Measurements from ENCODE around the gene CARM1.

Gene CARM1

GRCh38 chr19:10960314-10961072 lies 89.1 kb downstream of the CARM1 start, which contains the start of gene SMARCA4:
TSS of gene SMARCA4 (plus strand) at chr19:10961030. CDS start at chr19:10984152, 23,122 bp downstream.
- peak within 1 kb of the TSS; percentile 71 for H2AFZ ChIP-seq (ENCODE audit: low read length)
- DNase-seq, result peak; percentile 98
- H3K36me3 ChIP-seq (replicated peaks; ENCODE audit: insufficient read depth, low read length), result no peaks in the 10 kb centered on the region
- TF ChIP-seq EZH2 (optimal IDR thresholded peaks at IDR 0.05; ENCODE audit: low read depth, low read length) (no peak), CTCF (IDR thresholded peaks at IDR 0.05; ENCODE audit: low read length) (no peak), EZH2phosphoT487 (IDR thresholded peaks at IDR 0.05; ENCODE audit: low read length) (no peak)
- H3K4me2 ChIP-seq (ENCODE audit: low read depth, low read length), result peak within 1 kb of the TSS; percentile 72
- H3K9me2 ChIP-seq (replicated peaks; ENCODE audit: insufficient read depth, low read length), result no peaks in the 10 kb centered on the region
- H3K27me3 ChIP-seq (replicated peaks; ENCODE audit: insufficient read depth, low read length), result no peaks in the 10 kb centered on the region
- peak within 1 kb of the TSS; percentile 84 for H3K9ac ChIP-seq (ENCODE audit: low read length)
- H3F3A ChIP-seq (ENCODE audit: insufficient read depth, low read length), result peaks cover 24% of the 10 kb centered on the region
- peak within 1 kb of the TSS; percentile 86 for H3K4me3 ChIP-seq (ENCODE audit: low read length)
- peaks cover 48% of the 10 kb centered on the region for H3K79me2 ChIP-seq (ENCODE audit: low read length)
- H3K9me3 ChIP-seq (replicated peaks; ENCODE audit: insufficient read depth, low read length), result no peaks in the 10 kb centered on the region
- 0 out of 2 replicates have a peak, but pooled peaks cover 2% of the 10 kb centered on the region for H4K20me1 ChIP-seq (ENCODE audit: insufficient read depth, low read length)
- peaks cover 19% of the 10 kb centered on the region for H3K4me1 ChIP-seq (ENCODE audit: low read length)
- peak within 1 kb of the TSS; percentile 28; the same call in 1 of the 2 replicates for H3K27ac ChIP-seq (ENCODE audit: low read length)

GRCh38 chr19:10961073-10961860 lies 89.9 kb downstream of the CARM1 start:
- Histone ChIP-seq H3K9ac (ENCODE audit: low read length) (peak overlapping the region; percentile 73), H3K27ac (ENCODE audit: low read length) (peak overlapping the region; percentile 28; the same call in 1 of the 2 replicates), H3K36me3 (replicated peaks; ENCODE audit: insufficient read depth, low read length) (no peaks in the 10 kb centered on the region), H2AFZ (ENCODE audit: low read length) (0 out of 2 replicates have a peak overlapping the region, but pooled peaks have one; percentile 20), H4K20me1 (ENCODE audit: insufficient read depth, low read length) (0 out of 2 replicates have a peak, but pooled peaks cover 4% of the 10 kb centered on the region), H3F3A (ENCODE audit: insufficient read depth, low read length) (peaks cover 24% of the 10 kb centered on the region), H3K4me3 (ENCODE audit: low read length) (peak overlapping the region; percentile 83), H3K27me3 (replicated peaks; ENCODE audit: insufficient read depth, low read length) (no peaks in the 10 kb centered on the region), H3K4me2 (ENCODE audit: low read depth, low read length) (peak overlapping the region; percentile 72), H3K79me2 (ENCODE audit: low read length) (peaks cover 56% of the 10 kb centered on the region), H3K9me2 (replicated peaks; ENCODE audit: insufficient read depth, low read length) (no peaks in the 10 kb centered on the region), H3K4me1 (ENCODE audit: low read length) (peaks cover 19% of the 10 kb centered on the region), H3K9me3 (replicated peaks; ENCODE audit: insufficient read depth, low read length) (no peaks in the 10 kb centered on the region)
- DNase-seq, result peak; percentile 32
- TF ChIP-seq CTCF (IDR thresholded peaks at IDR 0.05; ENCODE audit: low read length) (no peak), EZH2phosphoT487 (IDR thresholded peaks at IDR 0.05; ENCODE audit: low read length) (no peak), EZH2 (optimal IDR thresholded peaks at IDR 0.05; ENCODE audit: low read depth, low read length) (no peak)

- peak overlapping the region; percentile 77 for H3K27ac ChIP-seq (ENCODE audit: low read length)
These were observed 91.5 kb downstream of the CARM1 start for GRCh38 chr19:10962863-10963262.

More at GRCh38 chr19:10962863-10963262, 91.5 kb downstream of the CARM1 start:
- no peaks in the 10 kb centered on the region for H3K27me3 ChIP-seq (replicated peaks; ENCODE audit: insufficient read depth, low read length)
- H3K4me3 ChIP-seq (ENCODE audit: low read length), result peak overlapping the region; percentile 19; the same call in 1 of the 2 replicates
- no peaks in the 10 kb centered on the region for H3K9me2 ChIP-seq (replicated peaks; ENCODE audit: insufficient read depth, low read length)
- H3K36me3 ChIP-seq (replicated peaks; ENCODE audit: insufficient read depth, low read length), result no peaks in the 10 kb centered on the region
- peak overlapping the region; percentile 72 for H3K4me2 ChIP-seq (ENCODE audit: low read depth, low read length)
- no peak for DNase-seq
- 0 out of 2 replicates have a peak, but pooled peaks cover 4% of the 10 kb centered on the region for H4K20me1 ChIP-seq (ENCODE audit: insufficient read depth, low read length)
- peaks cover 19% of the 10 kb centered on the region for H3K4me1 ChIP-seq (ENCODE audit: low read length)
- peaks cover 70% of the 10 kb centered on the region for H3K79me2 ChIP-seq (ENCODE audit: low read length)
- no peak for TF ChIP-seq CTCF (IDR thresholded peaks at IDR 0.05; ENCODE audit: low read length)
- no peak for TF ChIP-seq EZH2phosphoT487 (IDR thresholded peaks at IDR 0.05; ENCODE audit: low read length)
- no peak for TF ChIP-seq EZH2 (optimal IDR thresholded peaks at IDR 0.05; ENCODE audit: low read depth, low read length)
- H3F3A ChIP-seq (ENCODE audit: insufficient read depth, low read length), result peaks cover 24% of the 10 kb centered on the region
- no peaks in the 10 kb centered on the region for H3K9me3 ChIP-seq (replicated peaks; ENCODE audit: insufficient read depth, low read length)
- no peak overlapping the region for H2AFZ ChIP-seq (ENCODE audit: low read length)
- H3K9ac ChIP-seq (ENCODE audit: low read length), result peak overlapping the region; percentile 18; the same call in 1 of the 2 replicates

All from MM.1S (cell line).